Lower leg skin (tissue), 4 donors: ENCODE data around the gene KLRC4. TPM values are rescaled to one million over a fixed set of nuclear protein-coding genes. Genes with fewer than 3 reads are reported as not detected.

Experiments
- DNase-seq, 2 donors: peaks; one replicate each; pipeline ENCODE4 v3.0.0-alpha.2; 2019; ENCODE audit warnings: low spot score in 2 of 2
- H3K4me3 ChIP-seq: fragments of 200-600 bp; sonication (generic); 2 replicates; pipeline ENCODE4 v1.5.1; 2017; ENCODE audit warnings: mild to moderate bottlenecking, low read depth; ENCODE audit not compliant: poor library complexity, severe bottlenecking
- POLR2A ChIP-seq, 2 donors: fragments of 450-650 bp; IDR thresholded peaks; one replicate each; pipeline ENCODE4 v1.6.1; 2016 to 2017; ENCODE audit warnings: antibody characterized with exemption in 2 of 2, mild to moderate bottlenecking in 1 of 2, moderate library complexity in 1 of 2
- WGBS, 2 donors: methylation state at CpG; one replicate each; pipeline ENCODE4 v1.1.5; 2018; 5-methylcytosine and 5-hydroxymethylcytosine counted together
- intact Hi-C: fragments of 100-400 bp; cut with DNase I; formaldehyde crosslinking; loops from one replicate; pipeline ENCODE4 v1.15.0; 2023; ENCODE audit warnings: low total_unique reads
- total RNA-seq, 4 donors: library from RNA; depleted of rRNA; stranded (reverse); fragments of >200 nt; gene quantifications; one replicate each; pipeline ENCODE4 v1.1.0, GENCODE V29; 2016
- TF ChIP-seq, protein P1 (sequence below), 3 donors: fragments of 450-650 bp; IDR thresholded peaks; one replicate each; pipeline ENCODE4 v1.5.1; 2016; ENCODE audit warnings: antibody characterized with exemption in 3 of 3, mild to moderate bottlenecking in 3 of 3, moderate library complexity in 2 of 3

Gene KLRC4
- total RNA-seq, 4 donors from 2014 or later: not detected

DNA sequence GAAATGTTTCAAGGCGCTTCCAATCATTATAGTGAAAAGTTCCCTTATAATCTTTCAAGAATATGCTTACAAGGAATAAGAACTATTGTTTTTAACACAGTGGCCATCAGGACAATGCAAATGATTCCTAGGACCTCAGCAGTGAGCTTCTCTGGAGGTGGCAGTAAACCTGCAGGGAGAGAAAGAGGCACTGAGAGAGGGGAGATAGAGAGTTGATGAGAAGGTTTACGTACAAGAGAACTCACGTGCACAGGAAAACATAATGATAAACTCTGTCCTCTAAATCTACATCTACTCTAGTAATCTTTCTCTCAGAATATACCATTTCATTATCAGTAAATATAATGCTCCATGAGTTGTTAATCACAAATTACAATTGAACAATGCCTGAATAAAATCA, 715 bp downstream of the KLRC4 start:
- no peak for TF ChIP-seq POLR2A (IDR thresholded peaks at IDR 0.05)
- TF ChIP-seq, protein P1, sequence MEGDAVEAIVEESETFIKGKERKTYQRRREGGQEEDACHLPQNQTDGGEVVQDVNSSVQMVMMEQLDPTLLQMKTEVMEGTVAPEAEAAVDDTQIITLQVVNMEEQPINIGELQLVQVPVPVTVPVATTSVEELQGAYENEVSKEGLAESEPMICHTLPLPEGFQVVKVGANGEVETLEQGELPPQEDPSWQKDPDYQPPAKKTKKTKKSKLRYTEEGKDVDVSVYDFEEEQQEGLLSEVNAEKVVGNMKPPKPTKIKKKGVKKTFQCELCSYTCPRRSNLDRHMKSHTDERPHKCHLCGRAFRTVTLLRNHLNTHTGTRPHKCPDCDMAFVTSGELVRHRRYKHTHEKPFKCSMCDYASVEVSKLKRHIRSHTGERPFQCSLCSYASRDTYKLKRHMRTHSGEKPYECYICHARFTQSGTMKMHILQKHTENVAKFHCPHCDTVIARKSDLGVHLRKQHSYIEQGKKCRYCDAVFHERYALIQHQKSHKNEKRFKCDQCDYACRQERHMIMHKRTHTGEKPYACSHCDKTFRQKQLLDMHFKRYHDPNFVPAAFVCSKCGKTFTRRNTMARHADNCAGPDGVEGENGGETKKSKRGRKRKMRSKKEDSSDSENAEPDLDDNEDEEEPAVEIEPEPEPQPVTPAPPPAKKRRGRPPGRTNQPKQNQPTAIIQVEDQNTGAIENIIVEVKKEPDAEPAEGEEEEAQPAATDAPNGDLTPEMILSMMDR (IDR thresholded peaks at IDR 0.05): no peak
- 68 to 74% methylated on average over 3 of the region's 3 CpGs for WGBS, 2 donors
- DNase-seq: no peak
- intact Hi-C loops: no loop called here
- no peak overlapping the region for H3K4me3 ChIP-seq

DNA sequence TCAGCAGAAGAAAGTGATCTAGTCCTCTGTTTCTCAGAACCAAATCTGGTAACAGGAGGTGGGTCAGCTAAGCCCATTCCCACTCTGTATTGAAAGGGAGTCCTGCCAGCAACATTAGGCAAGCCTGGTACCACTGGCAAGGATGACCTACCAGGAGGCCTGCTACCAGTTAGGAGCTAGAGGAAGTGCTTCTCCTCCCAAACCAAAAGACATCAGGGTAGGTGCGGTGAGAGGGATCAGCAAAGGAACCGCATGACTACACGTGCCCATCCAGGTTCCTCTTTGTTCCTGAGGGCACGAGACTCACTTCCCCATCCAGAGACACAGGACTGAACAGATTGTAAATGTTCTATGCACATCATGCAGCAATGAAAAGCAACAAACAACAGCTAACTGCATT, 2.8 kb downstream of the KLRC4 start:
- peak; percentile 53 to 86 for DNase-seq
- WGBS, 2 donors: 43 to 61% methylated on average over 4 of the region's 4 CpGs
- intact Hi-C loops: no loop called here
- no peak overlapping the region for H3K4me3 ChIP-seq
- TF ChIP-seq POLR2A (IDR thresholded peaks at IDR 0.05): no peak
- TF ChIP-seq, protein P1 (IDR thresholded peaks at IDR 0.05): no peak

DNA sequence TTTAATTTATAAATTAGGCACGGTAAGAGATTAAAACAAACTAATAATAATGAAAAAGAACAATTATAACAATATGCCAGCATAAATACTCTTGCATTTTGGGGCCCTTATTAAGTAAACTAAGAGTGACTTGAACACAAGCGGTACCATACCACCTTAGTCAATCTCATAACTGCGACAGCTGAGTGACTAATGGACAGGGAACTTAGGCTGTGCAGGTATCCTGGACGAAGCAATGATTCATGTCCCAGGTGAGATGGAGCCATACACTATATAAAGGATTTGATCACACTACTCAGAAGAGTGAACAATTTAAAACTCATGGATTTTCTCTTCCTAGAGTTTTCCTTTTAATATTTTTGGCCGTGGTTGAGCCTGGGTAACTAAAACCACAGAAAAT, 4.3 kb downstream of the KLRC4 start:
- TF ChIP-seq, protein P1 (IDR thresholded peaks at IDR 0.05): no peak
- TF ChIP-seq POLR2A (IDR thresholded peaks at IDR 0.05): no peak
- H3K4me3 ChIP-seq: no peak overlapping the region
- WGBS, 2 donors: 92 to 94% methylated on average over 5 of the region's 5 CpGs
- DNase-seq: no peak
- intact Hi-C loops: no loop called here

DNA sequence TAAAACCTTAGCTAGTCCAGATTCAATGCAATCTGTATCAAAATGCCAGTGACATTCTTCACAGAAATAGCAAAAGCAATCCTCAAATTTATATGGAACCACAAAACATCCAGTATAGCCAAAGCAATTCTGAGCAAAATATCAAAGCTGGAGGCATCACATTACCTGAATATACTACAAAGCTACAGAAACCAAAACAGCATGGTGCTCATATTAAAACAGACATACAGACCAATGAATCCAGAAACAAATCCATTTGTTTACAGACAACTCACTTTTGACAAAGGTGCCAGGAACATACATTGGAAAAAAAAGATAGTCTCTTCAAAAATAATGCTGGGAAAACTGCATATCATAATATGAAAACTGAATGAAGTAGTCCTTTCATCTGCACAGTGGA, 4.8 kb downstream of the KLRC4 start:
- no peak for DNase-seq
- TF ChIP-seq, protein P1 (IDR thresholded peaks at IDR 0.05): no peak
- TF ChIP-seq POLR2A (IDR thresholded peaks at IDR 0.05): no peak
- intact Hi-C loops: no loop called here
- H3K4me3 ChIP-seq: no peak overlapping the region

DNA sequence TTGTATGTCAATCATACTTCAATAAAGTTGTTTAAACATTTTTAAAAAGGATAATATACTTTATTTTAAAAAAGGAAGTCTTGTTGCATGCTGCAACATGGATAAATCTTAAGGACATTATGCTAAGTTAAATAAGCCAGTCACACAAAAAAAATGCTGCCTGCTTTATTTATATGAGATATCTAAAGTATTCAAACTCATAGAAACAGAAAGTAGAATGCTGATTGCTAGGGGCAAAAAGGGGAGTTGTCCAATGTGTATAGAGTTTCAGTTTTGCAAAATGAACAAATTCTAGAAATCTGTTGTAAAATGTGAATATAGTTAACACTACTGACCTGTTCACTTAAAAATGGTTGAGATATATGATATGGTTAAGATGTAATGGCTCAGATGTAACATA, 8.7 kb downstream of the KLRC4 start:
- TF ChIP-seq, protein P1 (IDR thresholded peaks at IDR 0.05): no peak
- TF ChIP-seq POLR2A (IDR thresholded peaks at IDR 0.05): no peak
- intact Hi-C loops: no loop called here
- no peak overlapping the region for H3K4me3 ChIP-seq
- DNase-seq: no peak

DNA sequence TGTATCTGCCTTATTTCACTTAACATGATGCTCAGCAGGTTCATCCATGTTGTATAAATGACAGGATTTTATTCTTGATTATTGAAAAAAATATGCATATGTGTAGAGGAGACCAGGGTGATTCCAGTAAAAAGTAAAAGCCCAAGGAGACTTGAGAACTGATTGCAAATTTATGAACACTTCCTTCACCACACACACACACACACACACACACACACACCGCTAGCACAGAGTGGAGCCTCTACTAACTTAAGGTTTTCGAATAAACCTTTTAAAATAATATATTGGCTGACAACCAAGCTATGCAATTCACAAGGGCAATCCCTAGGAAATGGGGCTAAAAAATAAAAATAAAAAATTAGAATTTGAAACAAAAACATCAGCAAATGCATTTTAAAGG, 11.4 kb downstream of the KLRC4 start:
- no peak for DNase-seq
- intact Hi-C loops: no loop called here
- 85 to 92% methylated on average over 2 of the region's 2 CpGs for WGBS, 2 donors
- H3K4me3 ChIP-seq: no peak overlapping the region
- TF ChIP-seq, protein P1 (IDR thresholded peaks at IDR 0.05): no peak
- no peak for TF ChIP-seq POLR2A (IDR thresholded peaks at IDR 0.05)
